Left lobe of liver (tissue), 2 donors: ENCODE measurements around the gene CPXM2. TPM values are rescaled to one million over a fixed set of nuclear protein-coding genes. Genes with fewer than 3 reads are reported as not detected.
A peak's percentile ranks its signal among the peaks of the same experiment; 100 is the strongest.

Source experiments
- ATAC-seq: fragments of 200-7000 bp; cut with Tn5 transposase; one replicate; pipeline ENCODE4 v1.9.1; 2020; ENCODE audit warnings: mild to moderate bottlenecking, moderate library complexity
- DNase-seq: peaks from one replicate; pipeline ENCODE4 v3.0.0-alpha.2; 2020; ENCODE audit warnings: low spot score
- total RNA-seq: library from RNA; stranded (reverse); gene quantifications from one replicate; pipeline ENCODE4 v1.2.1, GENCODE V29; 2021
- donor health status: DM: no; HTN: no; CAD: no; lungs with moderate emphysema.
- donor health status: DM: no; HTN: yes; CAD: no.

CPXM2 gene
- total RNA-seq, 1 donor from 2014 or later, result 0.45 TPM

DNA sequence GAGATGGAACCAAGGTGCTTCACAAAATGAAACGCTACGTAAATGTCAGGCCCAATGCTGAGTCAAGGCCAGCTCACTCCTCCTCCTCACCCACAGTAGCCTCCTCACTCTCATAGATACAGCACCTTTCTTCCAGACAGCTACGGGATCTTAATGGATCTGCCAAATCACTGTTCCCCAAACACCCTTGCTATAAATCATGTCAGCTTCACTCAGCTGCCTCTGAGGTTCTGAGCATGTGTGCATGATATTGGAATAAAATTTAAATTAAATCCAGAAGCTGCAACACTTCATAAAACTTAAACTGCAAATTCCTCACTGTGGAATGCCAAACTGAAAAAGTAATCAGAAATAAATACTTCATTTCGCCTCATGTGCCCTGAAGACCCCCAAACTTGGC is 14.7 kb upstream of the CPXM2 start:
- no peak for ATAC-seq

GRCh38 chr10:123904834-123905409 is 13.3 kb upstream of the CPXM2 start:
- ATAC-seq, result no peak

More for the DNA sequence above, 14.7 kb upstream of the CPXM2 start:
- no peak for DNase-seq

DNA sequence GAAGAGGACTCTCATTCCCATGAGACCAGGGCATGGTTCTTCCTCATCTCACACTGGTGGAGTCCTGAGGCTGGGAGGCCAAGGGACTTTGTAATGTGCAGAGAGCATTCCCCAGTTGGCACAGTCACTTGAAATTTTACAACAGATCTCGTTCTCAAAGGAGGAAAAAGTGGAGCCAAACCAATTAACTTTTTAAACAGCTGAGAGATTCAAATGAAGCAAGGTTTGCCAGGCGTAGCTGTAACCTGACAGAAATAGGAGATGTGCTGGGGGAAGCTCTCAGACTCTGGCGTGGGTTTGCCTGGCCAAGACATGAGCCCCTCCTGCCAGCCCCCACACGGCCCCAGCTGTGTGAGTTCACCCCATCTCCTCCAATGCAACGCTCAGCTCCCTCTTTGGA is 12.0 kb upstream of the CPXM2 start:
- ATAC-seq, result no peak

More at GRCh38 chr10:123904834-123905409, 13.3 kb upstream of the CPXM2 start:
- DNase-seq, result no peak

DNA sequence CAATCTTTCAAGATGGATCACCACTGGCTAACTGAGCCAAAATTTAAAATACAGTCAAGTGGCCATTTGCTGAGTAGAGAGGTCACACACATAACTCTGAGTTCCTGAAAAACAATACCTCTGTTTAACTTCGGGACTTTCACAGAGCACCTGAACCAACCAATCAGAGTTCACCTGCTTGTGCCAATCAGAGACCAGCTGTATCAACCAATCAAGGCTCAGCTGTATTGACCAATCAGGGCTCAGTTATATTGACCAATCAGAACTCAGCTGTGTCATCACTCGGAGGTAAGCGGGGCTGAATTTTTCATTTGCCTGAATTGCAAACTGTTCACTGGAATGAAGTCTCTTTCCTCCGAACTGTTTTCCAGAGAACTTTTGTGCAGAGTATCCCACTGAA is 10.0 kb upstream of the CPXM2 start:
- ATAC-seq (no peak), DNase-seq (no peak)

More for the DNA sequence above, 12.0 kb upstream of the CPXM2 start:
- DNase-seq, result no peak

- no peak for DNase-seq
- no peak for ATAC-seq
These were observed 5.5 kb upstream of the CPXM2 start for GRCh38 chr10:123897146-123897545.

- DNase-seq (no peak), ATAC-seq (peak; percentile 95)
These were observed 4.8 kb upstream of the CPXM2 start for GRCh38 chr10:123896246-123896927.

DNA sequence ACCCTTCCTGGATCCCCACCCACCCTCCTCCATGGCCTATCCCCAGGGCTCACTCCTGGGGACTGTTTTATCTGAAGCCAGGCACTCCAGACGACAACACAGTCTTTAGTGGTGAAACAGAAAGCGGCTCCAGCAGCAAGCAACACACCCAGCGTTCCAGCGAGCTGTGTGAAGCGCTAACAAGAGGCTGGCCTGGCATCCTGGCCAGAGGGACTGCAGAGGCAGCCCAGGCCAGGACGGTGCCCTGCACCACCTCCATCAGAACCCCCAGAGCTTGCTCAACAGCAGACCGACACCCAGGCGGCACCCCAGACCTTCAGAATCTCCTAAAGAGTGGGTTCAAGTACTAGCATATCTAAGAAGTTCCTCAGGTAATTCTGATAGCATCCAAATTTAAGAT is 2.0 kb upstream of the CPXM2 start:
- DNase-seq (no peak), ATAC-seq (no peak)

GRCh38 chr10:123890756-123891143 is 857 bp downstream of the CPXM2 start:
- ATAC-seq, result no peak
- no peak for DNase-seq

DNA sequence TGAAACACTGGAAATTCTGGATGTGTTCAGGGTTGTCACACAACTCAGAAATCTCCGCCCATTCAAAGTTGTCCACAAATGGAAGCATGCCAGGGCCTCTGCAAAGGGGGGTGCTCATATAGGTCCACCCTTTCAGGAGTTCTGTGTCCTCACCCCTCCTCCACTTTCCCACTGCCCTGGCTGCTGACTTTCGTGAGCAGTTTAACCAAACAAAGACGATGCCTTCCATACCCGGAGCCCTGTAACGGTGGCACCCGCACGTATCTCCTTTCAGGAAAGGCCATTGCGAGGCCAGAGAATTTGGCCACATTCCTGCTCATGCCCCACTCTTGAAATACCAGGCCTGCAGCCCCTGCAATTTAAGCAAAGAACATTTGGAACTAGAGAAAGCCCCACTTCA is 1.4 kb downstream of the CPXM2 start:
- no peak for ATAC-seq

DNA sequence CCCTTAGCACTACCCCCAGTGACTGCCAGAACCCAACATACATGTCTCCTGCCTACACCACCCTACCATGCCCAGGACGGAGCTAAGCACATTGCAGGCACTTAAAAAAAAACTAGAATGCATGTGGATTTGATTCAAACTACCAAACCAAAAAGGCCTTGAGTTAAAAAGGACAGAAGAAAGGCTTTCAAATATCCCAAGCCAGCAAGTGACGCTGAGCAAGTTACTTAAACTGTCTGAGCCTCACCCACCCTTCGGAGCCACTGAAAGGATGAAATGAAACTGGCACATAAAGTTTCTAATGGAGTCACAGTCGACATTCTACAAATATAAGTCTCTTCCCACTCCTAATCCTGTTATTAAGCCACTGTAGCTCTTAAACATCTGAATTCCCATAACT is 1.8 kb downstream of the CPXM2 start:
- DNase-seq (no peak), ATAC-seq (no peak)

More for the DNA sequence above, 1.4 kb downstream of the CPXM2 start:
- no peak for DNase-seq

- DNase-seq (no peak), ATAC-seq (no peak)
These were observed 2.9 kb downstream of the CPXM2 start for GRCh38 chr10:123888751-123889150.

- DNase-seq (no peak), ATAC-seq (no peak)
These were observed 3.4 kb downstream of the CPXM2 start for GRCh38 chr10:123888256-123888655.

DNA sequence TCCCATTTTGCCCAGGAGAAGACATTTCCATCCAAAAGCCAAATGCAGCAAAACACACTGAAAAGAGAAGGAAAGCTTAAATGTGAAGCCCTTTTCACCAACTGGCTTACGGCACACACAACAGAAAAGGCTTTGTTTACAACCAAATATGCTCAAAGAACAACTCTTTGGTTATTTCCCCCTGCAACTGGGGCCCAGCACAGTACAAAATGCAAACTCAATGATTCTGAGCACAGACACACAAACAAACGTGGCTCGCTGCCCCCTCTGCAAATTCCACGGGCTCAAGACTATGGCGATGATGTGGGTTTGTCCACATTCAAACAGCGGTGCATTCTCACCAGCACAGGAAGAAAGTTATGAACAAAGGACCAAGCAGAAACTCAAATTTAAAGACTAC is 5.3 kb downstream of the CPXM2 start:
- ATAC-seq (no peak), DNase-seq (no peak)

DNA sequence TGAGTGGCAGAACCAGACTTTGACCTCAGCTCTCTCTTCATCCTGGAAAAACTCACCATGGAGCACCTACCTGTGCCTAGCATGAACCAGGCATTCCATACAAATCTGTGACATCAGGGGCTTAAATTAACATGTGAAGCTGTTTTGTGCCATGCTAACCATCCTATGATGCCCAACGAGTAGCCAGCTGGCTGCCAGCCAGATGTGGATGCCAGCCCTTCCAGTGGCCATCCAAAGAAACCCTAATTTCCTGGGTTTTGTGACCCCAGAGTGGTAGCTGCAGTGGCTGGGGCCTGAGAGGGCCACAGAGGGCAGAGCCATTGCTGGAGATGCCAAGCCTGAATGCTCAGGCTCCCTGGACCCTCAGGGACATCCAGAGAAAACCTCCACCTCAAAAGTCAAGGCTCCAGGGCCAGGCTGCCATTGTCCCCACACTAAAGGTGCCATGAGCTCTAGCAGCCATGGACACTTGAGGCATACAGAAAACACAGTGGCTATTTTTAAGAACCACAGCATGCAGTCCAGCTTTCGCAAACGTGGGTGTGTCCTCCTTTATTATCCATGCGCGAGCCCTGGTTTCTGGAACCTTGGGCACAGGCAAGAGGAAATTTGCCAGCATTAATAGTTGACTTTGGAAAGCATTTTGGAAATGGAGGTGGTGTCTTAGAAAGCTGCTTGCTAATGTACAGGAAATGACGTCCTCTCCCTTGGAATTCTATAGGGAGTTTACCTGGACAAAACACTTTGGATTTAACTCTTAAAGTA is 6.0 kb downstream of the CPXM2 start:
- DNase-seq, result no peak
- ATAC-seq, result no peak

- DNase-seq (no peak), ATAC-seq (no peak)
These were observed 6.7 kb downstream of the CPXM2 start for GRCh38 chr10:123884907-123885381.

DNA sequence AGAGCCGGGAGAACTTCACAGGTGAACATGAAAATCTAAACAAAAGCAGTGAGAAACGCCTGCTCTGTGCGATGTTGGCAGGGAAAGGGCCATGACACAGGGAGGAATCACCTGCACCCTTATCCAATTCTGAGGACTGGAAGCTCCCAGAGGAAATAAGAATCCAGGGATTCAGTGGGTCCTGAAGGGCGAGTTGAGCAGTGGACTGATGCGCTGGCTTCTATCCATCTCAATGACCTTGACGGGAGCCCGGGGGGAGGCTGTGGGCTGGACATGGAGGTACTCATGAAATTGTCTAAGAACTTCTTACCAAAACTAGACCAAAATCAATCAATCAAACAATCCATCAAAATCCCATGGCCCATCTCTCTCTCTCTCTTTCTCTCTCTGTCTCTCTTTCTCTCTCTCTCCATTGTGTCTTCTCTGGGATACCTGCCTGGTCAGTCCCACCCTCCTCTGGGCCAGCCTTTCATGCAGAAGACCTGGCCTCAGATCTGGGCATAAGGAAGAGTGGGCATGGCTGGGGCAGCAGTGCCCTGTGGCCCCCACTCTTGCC is 7.2 kb downstream of the CPXM2 start:
- DNase-seq, result no peak

GRCh38 chr10:123883673-123884320 is 7.8 kb downstream of the CPXM2 start:
- ATAC-seq, result no peak
- no peak for DNase-seq

More for the DNA sequence above, 7.2 kb downstream of the CPXM2 start:
- ATAC-seq, result no peak

DNA sequence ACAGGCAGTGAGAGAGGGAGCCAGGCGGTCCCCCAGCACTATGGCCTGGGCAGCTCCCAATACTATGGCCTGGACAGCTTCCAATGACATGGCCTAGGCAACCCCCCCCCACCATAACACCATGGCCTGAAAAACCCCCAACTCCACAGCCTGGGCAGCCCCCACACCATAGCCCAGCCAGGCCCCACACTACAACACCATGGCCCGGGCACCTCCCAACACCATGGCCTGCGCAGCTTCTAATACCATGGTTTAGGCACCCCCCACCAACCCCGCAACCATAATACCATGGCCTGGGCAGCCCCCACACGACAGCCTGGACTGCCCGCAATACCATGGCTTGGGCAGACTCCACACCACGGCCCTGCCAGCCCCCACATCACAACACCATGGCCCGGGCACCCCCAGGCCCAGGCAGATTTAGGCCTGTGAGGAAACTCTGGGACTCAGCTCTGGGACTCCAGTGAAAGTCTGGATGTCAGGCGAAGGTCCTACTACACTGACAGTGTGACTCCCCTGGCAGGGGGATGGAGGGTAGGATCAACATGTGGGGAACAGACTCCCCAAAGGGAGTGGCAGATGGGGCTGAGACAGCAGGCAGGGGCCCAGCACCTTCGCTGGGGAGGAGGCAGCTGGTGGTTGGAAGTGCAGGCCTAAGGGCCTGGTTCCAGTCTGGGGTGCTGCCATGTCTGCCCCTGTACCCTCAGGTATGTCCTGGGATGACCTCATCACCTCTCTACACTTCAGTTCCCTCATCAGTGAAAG is 8.7 kb downstream of the CPXM2 start:
- ATAC-seq, result no peak
- no peak for DNase-seq

DNA sequence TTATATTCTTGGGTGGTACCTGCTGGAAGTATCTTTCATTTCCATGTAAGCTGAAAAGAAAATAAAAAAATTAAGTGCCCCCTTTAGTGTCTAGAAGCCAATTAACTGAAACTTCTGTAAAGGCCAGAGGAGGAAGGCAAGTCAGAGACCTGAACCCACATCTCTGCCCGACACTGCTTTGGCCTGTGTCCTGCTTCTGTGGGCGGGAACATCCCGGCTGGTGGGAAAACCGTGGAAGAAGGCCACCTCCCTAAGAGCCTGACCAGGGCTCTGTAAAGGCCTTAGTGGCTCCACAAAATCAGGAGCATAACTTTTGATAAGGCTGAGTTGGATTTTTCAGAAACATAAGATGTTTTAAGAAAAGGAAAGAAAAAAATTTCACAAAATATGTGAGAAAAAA is 9.4 kb downstream of the CPXM2 start:
- no peak for ATAC-seq
- no peak for DNase-seq

DNA sequence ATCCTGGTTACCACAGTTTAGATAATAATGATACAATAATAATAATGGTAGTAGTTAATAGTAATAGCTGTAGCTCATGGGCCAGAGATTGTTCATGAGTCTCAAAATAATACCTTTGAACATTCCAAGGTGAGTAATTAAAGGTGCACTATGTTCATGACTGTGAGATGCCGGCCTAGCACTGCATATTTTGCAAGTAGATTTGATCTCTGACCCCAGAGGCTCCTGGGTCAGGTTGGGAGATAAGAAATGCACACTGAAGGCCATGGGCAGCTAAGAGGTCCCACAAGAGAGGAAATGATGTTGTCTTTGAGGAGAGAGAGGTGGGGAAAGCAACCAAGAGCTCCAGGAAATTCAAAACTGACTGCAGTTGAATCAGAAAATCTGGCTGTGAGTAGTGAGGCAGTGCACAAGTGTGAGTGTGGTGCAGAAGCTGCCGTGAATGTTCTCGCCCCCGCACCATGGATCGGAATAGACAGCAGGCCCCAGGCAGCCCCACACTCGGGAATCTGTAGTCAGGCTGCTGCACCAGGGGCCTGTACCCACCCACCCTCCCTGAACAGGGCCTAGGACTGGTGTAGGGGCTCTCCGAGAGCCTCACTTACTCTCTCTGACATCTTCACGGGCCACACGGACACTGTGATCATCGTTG is 11.9 kb downstream of the CPXM2 start:
- ATAC-seq (no peak), DNase-seq (no peak)
